Kidney tubule cell (primary cell): ENCODE results near the gene TM2D3.

Experiments used
- DNase-seq: peaks from one replicate; pipeline ENCODE4 v3.0.0-alpha.2; 2018; ENCODE audit warnings: low spot score

TM2D3 gene

GRCh38 chr15:101604124-101604874 lies 47.9 kb downstream of the TM2D3 start:
- DNase-seq = no peak

GRCh38 chr15:101602801-101603200 lies 49.4 kb downstream of the TM2D3 start:
- no peak for DNase-seq

- peak; percentile 25 for DNase-seq
These were observed 52.1 kb downstream of the TM2D3 start for GRCh38 chr15:101600035-101600434.

GRCh38 chr15:101599091-101599490 lies 53.1 kb downstream of the TM2D3 start:
- DNase-seq = no peak

DNA sequence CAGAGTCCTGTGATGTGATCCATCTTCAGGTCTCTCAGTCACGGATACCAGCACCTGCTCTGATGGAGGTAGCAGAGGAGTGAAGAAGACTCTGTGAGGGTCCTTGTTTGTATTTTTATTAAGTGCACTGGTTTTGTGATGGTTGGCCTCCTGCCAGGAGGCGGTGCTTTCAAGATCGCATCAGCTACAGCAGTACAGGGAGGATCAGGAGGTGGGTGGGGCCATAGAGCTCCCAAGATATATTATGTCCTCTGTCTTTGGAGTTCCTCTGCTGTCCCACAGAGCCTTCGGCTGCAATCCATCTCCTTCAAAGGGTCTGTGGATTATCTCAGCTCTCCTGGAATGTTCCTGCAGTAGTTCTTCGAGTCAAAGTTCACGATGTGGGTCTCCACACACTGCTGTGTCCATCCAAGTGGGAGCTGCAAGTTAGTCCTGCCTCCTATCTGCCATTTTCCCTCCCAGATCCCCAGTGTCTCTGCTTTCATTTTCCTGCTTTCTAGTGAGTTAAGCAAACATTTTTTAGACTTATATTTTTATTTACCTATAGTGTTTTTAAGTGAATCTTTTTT lies 54.7 kb downstream of the TM2D3 start:
- no peak for DNase-seq

- DNase-seq = no peak
These were observed 55.5 kb downstream of the TM2D3 start for GRCh38 chr15:101596633-101597032.
